H1 (cell line): ENCODE results near the gene MRTFA. TPM values are rescaled to one million over a fixed set of nuclear protein-coding genes. Genes with fewer than 3 reads are reported as not detected.

ENCODE experiments used
- CTCF ChIA-PET: fragments of 300-600 bp; sonication (Branson Sonifier 250); formaldehyde crosslinking; loops from one replicate; lab custom pipeline; 2021; ENCODE audit not compliant: partially characterized antibody; lab: Charles Lee
- POLR2A ChIA-PET: fragments of 300-600 bp; sonication (Branson Sonifier 250); formaldehyde crosslinking; loops from one replicate; lab custom pipeline; 2021; ENCODE audit warnings: inconsistent platforms; ENCODE audit not compliant: partially characterized antibody; lab: Charles Lee
- DNase-seq, 2 experiments: peaks; one replicate each; pipeline versions ENCODE4 v3.0.0 to v3.0.0-alpha.2; 2010 to 2022; ENCODE audit warnings: low spot score in 2 of 2, low read depth in 1 of 2, mixed read lengths in 1 of 2
- FAIRE-seq: peaks from 2 replicates; lab custom pipeline; 2011; peaks lifted over from hg19 to GRCh38; lab: Jason Lieb, UNC
- H2AFZ ChIP-seq: 2 replicates; pipeline ENCODE4 v1.8.1; 2012; ENCODE audit warnings: low read length, inconsistent platforms
- H2AK5ac ChIP-seq: 2 replicates; pipeline ENCODE4 v1.6.1; 2013; ENCODE audit warnings: low read depth, low read length
- H2BK120ac ChIP-seq: replicated peaks from 2 replicates; pipeline ENCODE3; 2013; ENCODE audit warnings: low read depth, low read length, inconsistent platforms
- H2BK12ac ChIP-seq: 2 replicates; pipeline ENCODE4 v1.6.1; 2013; ENCODE audit warnings: low read depth, low read length
- H2BK15ac ChIP-seq: 2 replicates; pipeline ENCODE4 v1.6.1; 2013; ENCODE audit warnings: low read length
- H2BK20ac ChIP-seq: 2 replicates; pipeline ENCODE4 v1.6.1; 2013; ENCODE audit warnings: low read length
- H2BK5ac ChIP-seq: 2 replicates; pipeline ENCODE4 v1.6.1; 2013; ENCODE audit warnings: low read depth, low read length
- H3K14ac ChIP-seq: 2 replicates; pipeline ENCODE4 v1.6.1; 2013; ENCODE audit warnings: inconsistent platforms; ENCODE audit not compliant: insufficient read length
- H3K18ac ChIP-seq: 2 replicates; pipeline ENCODE4 v1.6.1; 2013; ENCODE audit warnings: low read length; ENCODE audit errors: extremely low read depth
- H3K23ac ChIP-seq: 2 replicates; pipeline ENCODE4 v1.6.1; 2013; ENCODE audit warnings: inconsistent platforms; ENCODE audit not compliant: insufficient read length
- H3K23me2 ChIP-seq: 2 replicates; pipeline ENCODE4 v1.6.1; 2013; ENCODE audit warnings: low read depth, low read length
- H3K27ac ChIP-seq: 2 replicates; pipeline ENCODE4 v1.6.1; 2011; ENCODE audit warnings: low read depth, low read length, inconsistent platforms
- H3K27me3 ChIP-seq, 4 experiments: replicated peaks in 1 of 4; 1 replicate in 1 of 4; 2 replicates in 3 of 4; pipeline versions ENCODE4 v1.6.1 to v1.8.1; 2011 to 2013; ENCODE audit warnings: low read length in 3 of 4, mild to moderate bottlenecking in 3 of 4, inconsistent platforms in 2 of 4, mixed read lengths in 2 of 4, moderate library complexity in 1 of 4; ENCODE audit not compliant: control insufficient read depth in 3 of 4, insufficient read depth in 3 of 4; ENCODE audit errors: extremely low read depth in 1 of 4
- H3K36me3 ChIP-seq, 4 experiments: 2 replicates each; pipeline versions ENCODE4 v1.6.1 to v1.8.1; 2011 to 2013; ENCODE audit warnings: mild to moderate bottlenecking in 4 of 4, low read length in 3 of 4, moderate library complexity in 2 of 4, control low read depth in 1 of 4, inconsistent platforms in 1 of 4; ENCODE audit not compliant: insufficient read depth in 4 of 4, control insufficient read depth in 2 of 4
- H3K4ac ChIP-seq: replicated peaks from 2 replicates; pipeline ENCODE3; 2013; ENCODE audit warnings: low read length, low read depth, mixed read lengths, inconsistent platforms; ENCODE audit not compliant: insufficient read length
- H3K4me1 ChIP-seq, 4 experiments: replicated peaks in 1 of 4; 1 replicate in 1 of 4; 2 replicates in 3 of 4; pipeline versions ENCODE4 v1.6.1 to v1.8.1; 2011 to 2013; ENCODE audit warnings: low read length in 3 of 4, inconsistent platforms in 2 of 4, mixed read lengths in 1 of 4; ENCODE audit not compliant: insufficient read depth in 4 of 4, control insufficient read depth in 3 of 4
- H3K4me2 ChIP-seq, 2 experiments: 2 replicates each; pipeline versions ENCODE4 v1.6.1 to v1.8.1; 2011 to 2013; ENCODE audit warnings: low read depth in 2 of 2, low read length in 2 of 2, control low read depth in 1 of 2, inconsistent platforms in 1 of 2, mild to moderate bottlenecking in 1 of 2; ENCODE audit not compliant: insufficient read depth in 1 of 2
- H3K4me3 ChIP-seq, 4 experiments: fragments of 200-600, 300-600 bp in 1 of 4; sonication (generic), shearing (Covaris generic), sonication (Bioruptor Twin) in 1 of 4; 2 replicates each; pipeline versions ENCODE4 v1.5.1 to v1.8.1; 2011 to 2016; ENCODE audit warnings: low read length in 4 of 4, low read depth in 3 of 4, control low read depth in 2 of 4, inconsistent platforms in 2 of 4, mild to moderate bottlenecking in 2 of 4, mixed read lengths in 1 of 4, moderate library complexity in 1 of 4; ENCODE audit not compliant: insufficient read depth in 2 of 4; ENCODE audit errors: extremely low read depth in 1 of 4
- H3K56ac ChIP-seq: replicated peaks from 2 replicates; pipeline ENCODE3; 2013; ENCODE audit warnings: low read depth, mild to moderate bottlenecking, mixed read lengths, low read length, inconsistent platforms; ENCODE audit not compliant: insufficient read length
- H3K79me1 ChIP-seq: 2 replicates; pipeline ENCODE4 v1.6.1; 2013; ENCODE audit warnings: low read depth, low read length, control low read depth
- H3K79me2 ChIP-seq, 2 experiments: 2 replicates each; pipeline versions ENCODE4 v1.6.1 to v1.8.1; 2012 to 2013; ENCODE audit warnings: low read length in 2 of 2, mild to moderate bottlenecking in 2 of 2, inconsistent platforms in 1 of 2; ENCODE audit not compliant: insufficient read depth in 2 of 2, control insufficient read depth in 1 of 2
- H3K9ac ChIP-seq, 4 experiments: replicated peaks in 1 of 4; 1 replicate in 1 of 4; 2 replicates in 3 of 4; pipeline versions ENCODE4 v1.6.1 to v1.8.1; 2011 to 2013; ENCODE audit warnings: low read depth in 3 of 4, low read length in 3 of 4, control low read depth in 2 of 4, mild to moderate bottlenecking in 2 of 4, moderate library complexity in 2 of 4, inconsistent platforms in 1 of 4; ENCODE audit errors: extremely low read depth in 1 of 4
- H3K9me3 ChIP-seq, 2 experiments: 2 replicates each; pipeline versions ENCODE4 v1.6.1 to v1.8.1; 2012 to 2013; ENCODE audit warnings: mild to moderate bottlenecking in 2 of 2, moderate library complexity in 2 of 2, control low read depth in 1 of 2, inconsistent platforms in 1 of 2, low read depth in 1 of 2, low read length in 1 of 2, mixed read lengths in 1 of 2; ENCODE audit not compliant: insufficient read depth in 2 of 2
- H4K20me1 ChIP-seq, 2 experiments: replicated peaks in 1 of 2; 2 replicates each; pipeline versions ENCODE3 to v1.8.1; 2011 to 2013; ENCODE audit warnings: inconsistent platforms in 2 of 2, low read length in 2 of 2, mild to moderate bottlenecking in 1 of 2; ENCODE audit not compliant: insufficient read depth in 2 of 2, control insufficient read depth in 1 of 2
- H4K5ac ChIP-seq: 2 replicates; pipeline ENCODE4 v1.6.1; 2013; ENCODE audit warnings: low read length, low read depth, mixed read lengths, inconsistent platforms; ENCODE audit not compliant: insufficient read length
- H4K8ac ChIP-seq: 2 replicates; pipeline ENCODE4 v1.8.0; 2013; ENCODE audit warnings: mild to moderate bottlenecking, moderate library complexity, low read length, inconsistent platforms; ENCODE audit not compliant: insufficient read depth; ENCODE audit errors: extremely low read depth
- H4K91ac ChIP-seq: replicated peaks from 2 replicates; pipeline ENCODE3; 2013; ENCODE audit warnings: low read length, mixed read lengths, inconsistent platforms; ENCODE audit not compliant: insufficient read length
- KDM4A ChIP-seq: IDR thresholded peaks from one replicate; pipeline ENCODE4 v1.7.1; 2012; ENCODE audit warnings: low read depth, mild to moderate bottlenecking, moderate library complexity, low read length, inconsistent platforms; ENCODE audit not compliant: severe bottlenecking
- POU5F1 ChIP-seq: IDR thresholded peaks from 2 replicates; pipeline ENCODE4 v1.6.1; 2011; ENCODE audit warnings: low read depth, mild to moderate bottlenecking, low read length, moderate library complexity
- WGBS, 2 experiments: shearing (Covaris generic) in 1 of 2; methylation state at CpG; one replicate each; pipeline versions ENCODE4 v1.1.6 to v1.1.7; 2013 to 2015; ENCODE audit warnings: low lambda C conversion rate in 2 of 2, mixed read lengths in 2 of 2, inconsistent platforms in 1 of 2, low coverage in 1 of 2, missing lambda C conversion rate in 1 of 2; ENCODE audit not compliant: insufficient replicate concordance in 2 of 2, insufficient coverage in 1 of 2, insufficient read length in 1 of 2; ENCODE audit errors: extremely low coverage in 1 of 2, missing lambda C conversion rate in 1 of 2; 5-methylcytosine and 5-hydroxymethylcytosine counted together
- polyA plus RNA-seq, 7 experiments: library from polyadenylated mRNA; depleted of rRNA in 3 of 7; stranded (reverse) in 5 of 7; unstranded in 2 of 7; fragments of >200 nt in 5 of 7; fragments of 200-250 nt in 2 of 7; gene quantifications; 1 replicate in 5 of 7; 2 replicates in 1 of 7; 4 replicates in 1 of 7; pipeline versions ENCODE4 v1.2.1 to v1.2.3, GENCODE V29; 2011 to 2013; ENCODE audit warnings: missing spikeins in 2 of 7, mixed read lengths in 2 of 7
- total RNA-seq: library from RNA; stranded (reverse); fragmentation: NEBNext Ultra II Directional; extraction: Animal tissue kit (Norgen Biotek cat#: 25700); gene quantifications from 2 replicates; pipeline ENCODE4 v1.2.1, GENCODE V29; 2021

MRTFA gene
- total and polyA plus RNA-seq, 2 of the 8 experiments (the other 6 are each of a cell fraction or from before 2014, with no cell fraction given) = 5.4 to 37.9 TPM

DNA sequence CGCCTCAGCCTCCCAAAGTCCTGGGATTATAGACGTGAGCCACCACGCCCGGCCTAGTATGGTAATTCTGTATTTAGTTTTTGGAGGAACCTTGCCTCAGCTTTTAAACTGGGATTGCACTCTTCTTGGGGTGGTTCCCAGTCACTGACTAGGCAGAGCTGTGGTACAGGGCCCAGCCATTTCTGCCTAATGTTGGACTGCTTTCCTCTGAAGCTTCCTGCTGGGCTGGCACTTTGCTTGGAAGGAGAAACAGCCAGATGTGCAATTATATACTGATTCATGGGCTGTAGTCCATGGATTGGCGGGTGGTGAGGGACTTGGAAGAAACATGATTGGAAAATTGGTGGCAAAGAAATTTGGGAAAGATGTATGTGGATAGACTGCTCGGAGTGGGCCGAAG, 25.2 kb upstream of the MRTFA start:
- TF ChIP-seq KDM4A = no peak
- no peak for TF ChIP-seq POU5F1
- Histone ChIP-seq H3K27me3 (no peaks in the 10 kb centered on the region), H2BK15ac (no peak overlapping the region), H2AK5ac (no peak overlapping the region), H4K20me1 (no peaks in the 10 kb centered on the region), H2BK120ac (no peak overlapping the region), H3K79me2 (no peaks in the 10 kb centered on the region), H3K9ac (no peak overlapping the region), H4K5ac (no peak overlapping the region), H3K4me1 (no peaks in the 10 kb centered on the region), H3K14ac (no peak overlapping the region), H3K4me3 (no peak overlapping the region), H3K4ac (no peak overlapping the region), H3K4me2 (no peak overlapping the region), H3K27ac (no peak overlapping the region), H3K56ac (no peak overlapping the region), H4K91ac (no peak overlapping the region), H3K23me2 (no peaks in the 10 kb centered on the region), H2BK20ac (no peak overlapping the region), H3K79me1 (no peaks in the 10 kb centered on the region), H4K8ac (no peak overlapping the region), H2BK5ac (no peak overlapping the region), H3K23ac (no peak overlapping the region), H2AFZ (no peak overlapping the region), H3K36me3 (no peaks in the 10 kb centered on the region), H2BK12ac (no peak overlapping the region), H3K18ac (no peak overlapping the region), H3K9me3 (no peaks in the 10 kb centered on the region)
- ChIA-PET CTCF (interaction anchor here (1.2 to 2.9 kb wide), 3 partner anchors 15 to 231 kb away, joined by 3 to 9 read pairs (median 4); no protein-coding TSS in a partner anchor), POLR2A (no interaction called here)
- 97% methylated on average over 7 of the region's 7 CpGs; no CpG with 5 or more reads in 1 of the 2 experiments for WGBS, 2 experiments
- no peak for DNase-seq
- no peak for FAIRE-seq
